ENCODE measurements around the gene PLOD2. TPM values are rescaled to one million over a fixed set of nuclear protein-coding genes. Genes with fewer than 3 reads are reported as not detected.
A peak's percentile ranks its signal among the peaks of the same experiment; 100 is the strongest.

PLOD2 gene
- total RNA-seq (2014; rRNA removed; shearing (Covaris generic)) (not detected in 2 replicates), total RNA-seq (2022) (not detected in 2 replicates), Bru-seq, nascent RNA (percentile 9 among the genes with signal in this experiment), BruChase-seq, experiment 1, labeled RNA remaining after a 6-hour chase (percentile 8 among the genes with signal in this experiment), BruChase-seq, experiment 2, labeled RNA remaining after a 2-hour chase (percentile 8 among the genes with signal in this experiment)
- long read RNA-seq: 0 reads

DNA sequence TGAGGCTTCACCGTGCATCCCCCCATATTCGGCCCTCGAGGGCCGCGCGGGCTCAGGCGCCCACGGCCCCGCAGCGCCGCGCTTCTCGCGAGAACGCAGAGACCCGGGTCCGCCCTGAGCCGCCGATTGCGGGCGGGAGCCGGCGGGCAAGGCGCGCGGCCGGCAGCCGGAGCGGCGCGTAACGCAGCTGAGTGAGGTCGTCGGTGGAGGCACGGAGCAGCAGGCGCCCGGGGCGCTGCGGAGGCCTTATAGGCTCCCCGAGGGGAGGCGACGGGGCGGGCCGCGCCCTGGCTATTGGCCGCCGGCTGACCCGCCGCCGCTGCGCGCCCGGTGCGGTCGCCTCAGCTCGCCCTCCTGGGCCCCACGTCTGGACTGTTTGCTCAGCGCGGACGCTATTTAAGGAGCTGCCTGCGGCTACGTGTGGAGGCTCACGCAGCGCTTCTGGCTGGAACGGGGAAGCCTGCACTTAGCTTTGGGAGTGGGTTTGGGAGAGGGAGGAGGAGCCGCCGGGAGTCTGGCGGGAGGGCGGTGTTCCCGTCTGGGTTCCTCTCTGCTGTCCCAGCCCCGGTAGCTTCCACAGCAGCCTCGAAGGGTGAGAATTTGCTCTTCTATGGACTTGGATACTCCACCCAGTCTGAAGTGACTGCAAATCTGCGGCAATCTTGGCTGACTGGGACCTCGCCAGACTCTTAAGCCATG lies at the start of gene PLOD2:
TSS of gene PLOD2 (minus strand) at position 221 of the 699 bp plus-strand sequence. CDS start at position 26, 195 bp downstream.
- Histone ChIP-seq H3K79me2 (ENCODE audit: insufficient read depth, low read depth, low read length) (no peaks in the 10 kb centered on the region), H3K4me3 (ENCODE audit: low read depth, low read length, poor library complexity, severe bottlenecking) (no peak within 1 kb of the TSS), H3K4me2 (ENCODE audit: low read length) (no peak within 1 kb of the TSS), H3K36me3 (ENCODE audit: insufficient read depth, low read length) (no peaks in the 10 kb centered on the region), H3K9me2 (ENCODE audit: insufficient read depth, low read length) (no peaks in the 10 kb centered on the region), H3K4me1 (ENCODE audit: insufficient read depth, low read length, poor library complexity, severe bottlenecking) (no peaks in the 10 kb centered on the region), H4K20me1 (ENCODE audit: insufficient read depth, low read length) (no peaks in the 10 kb centered on the region), H3K9me3 (ENCODE audit: low read length) (no peaks in the 10 kb centered on the region), H2AFZ (ENCODE audit: low read length) (no peak within 1 kb of the TSS), H3K27ac (ENCODE audit: low read depth, low read length, poor library complexity, severe bottlenecking) (no peak within 1 kb of the TSS)
- TF ChIP-seq CTCF (conservative IDR thresholded peaks at IDR 0.05; ENCODE audit: low read length) (no peak), EZH2phosphoT487 (IDR thresholded peaks at IDR 0.05; ENCODE audit: borderline replicate concordance, low read depth, low read length) (no peak)
- intact Hi-C loops (cut with micrococcal nuclease; ENCODE audit: unreplicated experiment): no loop called here
- BruUV-seq (replicated peaks): no TSS peak
- DNase-seq (ENCODE audit: low spot score): no peak
- ChIA-PET POLR2A (interaction anchor here (0.6 kb wide), 2 partner anchors 96 to 344 kb away, joined by 3 to 4 read pairs; no protein-coding TSS in a partner anchor), CTCF (ENCODE audit: unreplicated experiment) (no interaction called here)

GRCh38 chr3:146209371-146209770 lies 48.4 kb upstream of the PLOD2 start:
- H3K9me3 ChIP-seq (ENCODE audit: low read length): no peaks in the 10 kb centered on the region
- DNase-seq (ENCODE audit: low spot score): no peak
- H3K4me1 ChIP-seq (ENCODE audit: insufficient read depth, low read length, poor library complexity, severe bottlenecking): no peaks in the 10 kb centered on the region
- TF ChIP-seq EZH2phosphoT487 (IDR thresholded peaks at IDR 0.05; ENCODE audit: borderline replicate concordance, low read depth, low read length) (no peak), CTCF (conservative IDR thresholded peaks at IDR 0.05; ENCODE audit: low read length) (no peak)
- H3K4me2 ChIP-seq (ENCODE audit: low read length): no peak overlapping the region
- H3K4me3 ChIP-seq (ENCODE audit: low read depth, low read length, poor library complexity, severe bottlenecking): no peak overlapping the region
- POLR2A ChIA-PET: interaction anchor here (0.5 to 1.0 kb wide), 2 partner anchors 14 to 171 kb away, joined by 3 to 4 read pairs; no protein-coding TSS in a partner anchor
- no TSS peak for BruUV-seq (replicated peaks)
- intact Hi-C loops (cut with micrococcal nuclease; ENCODE audit: unreplicated experiment): no loop called here
- H2AFZ ChIP-seq (ENCODE audit: low read length): no peak overlapping the region
- no peak overlapping the region for H3K27ac ChIP-seq (ENCODE audit: low read depth, low read length, poor library complexity, severe bottlenecking)
- no peaks in the 10 kb centered on the region for H3K9me2 ChIP-seq (ENCODE audit: insufficient read depth, low read length)
- no peaks in the 10 kb centered on the region for H3K79me2 ChIP-seq (ENCODE audit: insufficient read depth, low read depth, low read length)
- H3K36me3 ChIP-seq (ENCODE audit: insufficient read depth, low read length): no peaks in the 10 kb centered on the region
- no peaks in the 10 kb centered on the region for H4K20me1 ChIP-seq (ENCODE audit: insufficient read depth, low read length)
- CTCF ChIA-PET (ENCODE audit: unreplicated experiment): no interaction called here

DNA sequence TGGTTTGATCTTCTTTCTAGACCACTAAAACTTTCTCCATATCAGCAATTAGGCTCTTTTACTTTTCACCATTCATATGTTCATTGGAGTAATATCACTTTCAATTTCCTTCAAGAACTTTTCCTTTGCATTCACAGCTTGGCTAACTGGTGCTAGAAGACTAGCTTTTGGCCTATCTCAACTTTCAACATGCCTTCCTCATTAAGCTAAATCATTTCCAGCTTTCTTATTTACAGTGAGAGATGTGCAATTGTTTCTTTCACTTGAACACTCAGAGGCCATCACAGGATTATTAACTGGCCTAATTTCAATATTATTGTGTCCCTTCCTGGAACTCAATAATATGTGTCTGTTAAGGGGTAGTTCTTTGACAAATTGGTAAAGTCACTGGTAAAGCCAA lies 42.8 kb upstream of the PLOD2 start:
- Histone ChIP-seq H3K4me2 (ENCODE audit: low read length) (no peak overlapping the region), H2AFZ (ENCODE audit: low read length) (no peak overlapping the region), H3K9me3 (ENCODE audit: low read length) (no peaks in the 10 kb centered on the region), H3K4me1 (ENCODE audit: insufficient read depth, low read length, poor library complexity, severe bottlenecking) (no peaks in the 10 kb centered on the region), H3K36me3 (ENCODE audit: insufficient read depth, low read length) (no peaks in the 10 kb centered on the region), H3K9me2 (ENCODE audit: insufficient read depth, low read length) (no peaks in the 10 kb centered on the region), H4K20me1 (ENCODE audit: insufficient read depth, low read length) (no peaks in the 10 kb centered on the region), H3K4me3 (ENCODE audit: low read depth, low read length, poor library complexity, severe bottlenecking) (no peak overlapping the region), H3K27ac (ENCODE audit: low read depth, low read length, poor library complexity, severe bottlenecking) (no peak overlapping the region), H3K79me2 (ENCODE audit: insufficient read depth, low read depth, low read length) (no peaks in the 10 kb centered on the region)
- TF ChIP-seq EZH2phosphoT487 (IDR thresholded peaks at IDR 0.05; ENCODE audit: borderline replicate concordance, low read depth, low read length) (no peak), CTCF (conservative IDR thresholded peaks at IDR 0.05; ENCODE audit: low read length) (no peak)
- BruUV-seq (replicated peaks): no TSS peak
- intact Hi-C loops (cut with micrococcal nuclease; ENCODE audit: unreplicated experiment): no loop called here
- DNase-seq (ENCODE audit: low spot score): no peak
- ChIA-PET POLR2A (no interaction called here), CTCF (ENCODE audit: unreplicated experiment) (no interaction called here)

Measured in OCI-LY7 (cell line).